CD4-positive, alpha-beta T cell (primary cell): ENCODE results near the gene NDUFV3. TPM values are rescaled to one million over a fixed set of nuclear protein-coding genes. Genes with fewer than 3 reads are reported as not detected.

Experiments
- ATAC-seq: fragments of 200-7000 bp; cut with Tn5 transposase; one replicate; pipeline ENCODE4 v1.10.0; 2022; ENCODE audit warnings: mild to moderate bottlenecking; ENCODE audit not compliant: poor library complexity
- CTCF ChIA-PET: fragments of 350-600 bp; sonication (Branson Sonifier 250); formaldehyde crosslinking; loops from one replicate; lab custom pipeline; 2021; ENCODE audit warnings: antibody characterized with exemption, inconsistent platforms; lab: Charles Lee
- POLR2A ChIA-PET: fragments of 350-600 bp; sonication (Branson Sonifier 250); formaldehyde crosslinking; loops from one replicate; lab custom pipeline; 2021; ENCODE audit warnings: antibody characterized with exemption, inconsistent platforms; lab: Charles Lee
- DNase-seq, 14 experiments: peaks; one replicate each; pipeline ENCODE4 v3.0.0-alpha.2; 2013 to 2020; ENCODE audit warnings: mixed read lengths in 2 of 14
- H3K27ac ChIP-seq, 2 donors: one replicate each; pipeline versions ENCODE4 v1.5.1 to v1.7.0; 2013; ENCODE audit warnings: low read length in 2 of 2, low read depth in 1 of 2, mild to moderate bottlenecking in 1 of 2
- H3K27me3 ChIP-seq, 2 experiments: 1 replicate in 1 of 2; 2 replicates in 1 of 2; pipeline versions ENCODE4 v1.6.1 to v1.7.0; 2013; ENCODE audit warnings: low read length in 2 of 2, control low read depth in 1 of 2, mild to moderate bottlenecking in 1 of 2, moderate library complexity in 1 of 2; ENCODE audit not compliant: insufficient read depth in 2 of 2, control insufficient read depth in 1 of 2
- H3K36me3 ChIP-seq: one replicate; pipeline ENCODE4 v1.6.1; 2013; ENCODE audit warnings: low read length, control low read depth; ENCODE audit not compliant: insufficient read depth
- H3K4me1 ChIP-seq: one replicate; pipeline ENCODE4 v1.6.1; 2013; ENCODE audit warnings: low read length, control low read depth; ENCODE audit not compliant: insufficient read depth
- H3K4me3 ChIP-seq: one replicate; pipeline ENCODE4 v1.5.1; 2013; ENCODE audit warnings: mild to moderate bottlenecking, low read length, moderate library complexity
- H3K9me3 ChIP-seq, 2 experiments: 1 replicate in 1 of 2; 2 replicates in 1 of 2; pipeline versions ENCODE4 v1.6.1 to v1.7.0; 2013; ENCODE audit warnings: low read length in 2 of 2, mild to moderate bottlenecking in 2 of 2, control low read depth in 1 of 2, moderate library complexity in 1 of 2; ENCODE audit not compliant: control insufficient read depth in 1 of 2, insufficient read depth in 1 of 2
- H3K27ac Mint-ChIP-seq: one replicate; pipeline ENCODE4 v1.8.0; 2020; ENCODE audit warnings: mixed read lengths
- H3K27me3 Mint-ChIP-seq: one replicate; pipeline ENCODE4 v1.8.0; 2021; ENCODE audit warnings: mixed read lengths
- H3K36me3 Mint-ChIP-seq: one replicate; pipeline ENCODE4 v1.8.0; 2021; ENCODE audit warnings: low read depth, mixed read lengths
- H3K4me1 Mint-ChIP-seq: one replicate; pipeline ENCODE4 v1.8.0; 2021; ENCODE audit warnings: low read depth, mixed read lengths
- H3K4me3 Mint-ChIP-seq: one replicate; pipeline ENCODE4 v1.8.0; 2020; ENCODE audit warnings: mild to moderate bottlenecking, mixed read lengths
- H3K9me3 Mint-ChIP-seq: one replicate; pipeline ENCODE4 v1.8.0; 2020; ENCODE audit warnings: mixed read lengths
- intact Hi-C, 2 experiments: fragments of 100-400 bp; cut with DNase I in 1 of 2; cut with micrococcal nuclease in 1 of 2; formaldehyde crosslinking; loops; one replicate each; pipeline versions ENCODE4 v1.15.1 to v1.9.0; 2023 to 2025; cut with DNase I, micrococcal nuclease
- total RNA-seq, 174 experiments: library from RNA in 2 of 174; stranded (reverse) in 2 of 174; gene quantifications; one replicate each; pipeline ENCODE4 v1.2.3 and lab custom pipeline; 2021 to 2026
- TF ChIP-seq, protein P1 (sequence below): fragments of 200-600 bp; IDR thresholded peaks from one replicate; pipeline ENCODE4 v1.8.0; 2022; ENCODE audit warnings: antibody characterized with exemption, mild to moderate bottlenecking

The NDUFV3 gene
- total RNA-seq, 2 experiments from 2014 or later: 15.3 to 15.8 TPM

DNA sequence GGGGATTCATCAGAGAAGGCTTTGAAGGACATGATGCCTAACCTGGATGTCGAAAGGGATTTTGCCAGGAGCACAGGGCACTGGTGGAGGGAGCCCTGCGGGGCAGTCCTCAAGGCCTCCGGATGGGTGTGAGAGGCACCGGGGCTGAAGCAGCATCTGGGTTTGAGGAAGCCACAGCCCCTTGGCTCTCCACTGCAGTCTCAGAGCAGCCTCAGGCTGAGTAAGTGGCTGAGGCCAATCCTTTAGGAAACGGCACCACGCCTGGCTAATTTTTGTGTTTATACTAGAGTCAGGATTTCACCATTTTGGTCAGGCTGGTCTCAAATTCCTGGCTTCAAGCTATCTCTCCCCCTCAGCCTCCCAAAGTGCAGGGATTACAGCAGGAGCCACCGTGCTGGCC is 20.4 kb downstream of the NDUFV3 start:
- ChIA-PET CTCF (no interaction called here), POLR2A (no interaction called here)
- no peaks in the 10 kb centered on the region for H3K27me3 ChIP-seq
- H3K9me3 ChIP-seq: no peaks in the 10 kb centered on the region
- intact Hi-C loops: no loop called here
- H3K36me3 ChIP-seq: peaks cover 18% of the 10 kb centered on the region
- H3K27ac Mint-ChIP-seq: no peak overlapping the region
- no peaks in the 10 kb centered on the region for H3K27me3 Mint-ChIP-seq
- H3K4me3 ChIP-seq: no peak overlapping the region
- ATAC-seq (no peak), DNase-seq (no peak)
- H3K9me3 Mint-ChIP-seq: no peaks in the 10 kb centered on the region
- H3K4me1 Mint-ChIP-seq: no peaks in the 10 kb centered on the region
- no peak overlapping the region for H3K27ac ChIP-seq
- TF ChIP-seq, protein P1, sequence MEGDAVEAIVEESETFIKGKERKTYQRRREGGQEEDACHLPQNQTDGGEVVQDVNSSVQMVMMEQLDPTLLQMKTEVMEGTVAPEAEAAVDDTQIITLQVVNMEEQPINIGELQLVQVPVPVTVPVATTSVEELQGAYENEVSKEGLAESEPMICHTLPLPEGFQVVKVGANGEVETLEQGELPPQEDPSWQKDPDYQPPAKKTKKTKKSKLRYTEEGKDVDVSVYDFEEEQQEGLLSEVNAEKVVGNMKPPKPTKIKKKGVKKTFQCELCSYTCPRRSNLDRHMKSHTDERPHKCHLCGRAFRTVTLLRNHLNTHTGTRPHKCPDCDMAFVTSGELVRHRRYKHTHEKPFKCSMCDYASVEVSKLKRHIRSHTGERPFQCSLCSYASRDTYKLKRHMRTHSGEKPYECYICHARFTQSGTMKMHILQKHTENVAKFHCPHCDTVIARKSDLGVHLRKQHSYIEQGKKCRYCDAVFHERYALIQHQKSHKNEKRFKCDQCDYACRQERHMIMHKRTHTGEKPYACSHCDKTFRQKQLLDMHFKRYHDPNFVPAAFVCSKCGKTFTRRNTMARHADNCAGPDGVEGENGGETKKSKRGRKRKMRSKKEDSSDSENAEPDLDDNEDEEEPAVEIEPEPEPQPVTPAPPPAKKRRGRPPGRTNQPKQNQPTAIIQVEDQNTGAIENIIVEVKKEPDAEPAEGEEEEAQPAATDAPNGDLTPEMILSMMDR: no peak
- H3K4me1 ChIP-seq: no peaks in the 10 kb centered on the region
- no peak overlapping the region for H3K4me3 Mint-ChIP-seq
- peaks cover 31% of the 10 kb centered on the region for H3K36me3 Mint-ChIP-seq

DNA sequence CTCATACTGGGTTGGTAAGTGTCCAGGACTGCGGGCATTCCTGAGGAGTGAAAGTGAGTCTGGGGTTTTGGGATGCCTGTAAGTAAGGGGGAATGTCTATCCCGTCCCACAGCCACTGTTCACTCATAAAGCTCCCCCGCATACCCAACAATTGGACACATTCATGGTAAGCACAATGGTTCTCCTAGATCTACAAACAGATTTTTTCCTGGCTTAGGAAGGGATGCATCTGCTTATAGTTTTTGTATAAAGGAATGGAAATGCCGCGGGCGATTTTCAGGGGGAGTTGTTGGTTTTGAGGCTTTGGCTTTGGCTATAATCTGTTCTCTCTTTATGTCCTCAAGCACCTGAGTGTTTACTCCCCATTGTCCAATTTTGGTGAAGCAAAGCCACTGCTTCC is 25.2 kb downstream of the NDUFV3 start:
- Histone ChIP-seq H3K4me1 (no peaks in the 10 kb centered on the region), H3K27ac (no peak overlapping the region), H3K36me3 (no peaks in the 10 kb centered on the region), H3K4me3 (no peak overlapping the region), H3K9me3 (no peaks in the 10 kb centered on the region), H3K27me3 (no peaks in the 10 kb centered on the region)
- H3K4me3 Mint-ChIP-seq: no peak overlapping the region
- H3K27me3 Mint-ChIP-seq: no peaks in the 10 kb centered on the region
- intact Hi-C loops: no loop called here
- ATAC-seq (no peak), DNase-seq (no peak)
- peaks cover 1% of the 10 kb centered on the region for H3K4me1 Mint-ChIP-seq
- TF ChIP-seq, protein P1: no peak
- ChIA-PET POLR2A (no interaction called here), CTCF (no interaction called here)
- H3K9me3 Mint-ChIP-seq: no peaks in the 10 kb centered on the region
- no peak overlapping the region for H3K27ac Mint-ChIP-seq
- peaks cover 4% of the 10 kb centered on the region for H3K36me3 Mint-ChIP-seq

DNA sequence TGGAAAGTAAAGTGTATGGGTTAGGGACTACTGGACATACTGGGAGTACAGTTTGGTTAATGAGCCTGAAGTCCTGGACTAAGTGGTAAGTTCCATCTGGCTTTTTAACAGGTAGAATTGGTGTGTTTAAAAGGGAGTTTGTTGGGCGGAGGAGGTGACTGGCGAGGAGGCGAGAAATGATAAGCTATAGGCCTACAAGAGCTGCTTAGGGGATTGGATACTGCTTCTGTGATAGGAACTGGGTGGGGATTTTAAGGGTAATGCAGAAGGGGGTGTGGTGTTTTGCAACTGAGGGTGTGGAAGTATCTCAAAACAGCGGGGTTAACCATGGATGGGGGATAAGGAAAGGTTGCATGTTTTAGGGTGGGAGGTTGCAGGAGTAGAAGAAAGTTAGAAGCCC is 28.8 kb downstream of the NDUFV3 start:
- Mint-ChIP-seq H3K4me3 (no peak overlapping the region), H3K36me3 (no peaks in the 10 kb centered on the region), H3K9me3 (no peaks in the 10 kb centered on the region), H3K27ac (no peak overlapping the region), H3K4me1 (peaks cover 22% of the 10 kb centered on the region), H3K27me3 (no peaks in the 10 kb centered on the region)
- no peak for DNase-seq
- ChIA-PET POLR2A (no interaction called here), CTCF (no interaction called here)
- peaks cover 18% of the 10 kb centered on the region for H3K4me1 ChIP-seq
- no peaks in the 10 kb centered on the region for H3K9me3 ChIP-seq
- intact Hi-C loops: loop anchor here in 1 of 2 experiments (5.0 kb wide), 1 partner anchor 725 kb away; no protein-coding TSS in a partner anchor
- no peaks in the 10 kb centered on the region for H3K27me3 ChIP-seq
- no peak for ATAC-seq
- no peak overlapping the region for H3K4me3 ChIP-seq
- TF ChIP-seq, protein P1: no peak
- H3K36me3 ChIP-seq: no peaks in the 10 kb centered on the region
- no peak overlapping the region for H3K27ac ChIP-seq
